ENCODE results near the gene GPLD1. TPM values are rescaled to one million over a fixed set of nuclear protein-coding genes. Genes with fewer than 3 reads are reported as not detected.

GPLD1 gene
- total and polyA plus RNA-seq, 2 donors = 1.6 to 4.8 TPM

- Histone ChIP-seq H3K4me3 (ENCODE audit: low read depth, low read length) (peak overlapping the region; percentile 73), H3K36me3 (ENCODE audit: insufficient read depth) (no peaks in the 10 kb centered on the region), H3K27ac (ENCODE audit: low read depth) (peak overlapping the region; percentile 69), H3K4me1 (ENCODE audit: insufficient read depth) (peaks cover 2% of the 10 kb centered on the region)
- no peak for DNase-seq (ENCODE audit: extremely low spot score)
- 15% methylated on average over 36 of the region's 36 CpGs for WGBS
These were observed 4.8 kb upstream of the GPLD1 start for GRCh38 chr6:24493945-24494820.

- Histone ChIP-seq H3K27ac (ENCODE audit: low read depth) (no peak overlapping the region), H3K4me3 (ENCODE audit: low read depth, low read length) (no peak overlapping the region), H3K4me1 (ENCODE audit: insufficient read depth) (peaks cover 2% of the 10 kb centered on the region), H3K36me3 (ENCODE audit: insufficient read depth) (no peaks in the 10 kb centered on the region)
- DNase-seq (ENCODE audit: extremely low spot score) = no peak
- WGBS = 74% methylated on average over 3 of the region's 3 CpGs
These were observed 3.1 kb upstream of the GPLD1 start for GRCh38 chr6:24492475-24492874.

GRCh38 chr6:24490948-24491347 is 1.6 kb upstream of the GPLD1 start:
- 95% methylated on average over 4 of the region's 4 CpGs for WGBS
- DNase-seq (ENCODE audit: extremely low spot score) = no peak
- Histone ChIP-seq H3K36me3 (ENCODE audit: insufficient read depth) (no peaks in the 10 kb centered on the region), H3K27ac (ENCODE audit: low read depth) (no peak overlapping the region), H3K4me1 (ENCODE audit: insufficient read depth) (peaks cover 2% of the 10 kb centered on the region), H3K4me3 (ENCODE audit: low read depth, low read length) (no peak overlapping the region)

- peak overlapping the region; percentile 18 for H3K27ac ChIP-seq (ENCODE audit: low read depth)
- DNase-seq (ENCODE audit: extremely low spot score) = no peak
- H3K4me3 ChIP-seq (ENCODE audit: low read depth, low read length) = no peak overlapping the region
- no peaks in the 10 kb centered on the region for H3K36me3 ChIP-seq (ENCODE audit: insufficient read depth)
- 79% methylated on average over 2 of the region's 2 CpGs for WGBS
- H3K4me1 ChIP-seq (ENCODE audit: insufficient read depth) = peaks cover 2% of the 10 kb centered on the region
These were observed 503 bp upstream of the GPLD1 start for GRCh38 chr6:24489881-24490280.

GRCh38 chr6:24486065-24486464 is 3.3 kb downstream of the GPLD1 start:
- no peaks in the 10 kb centered on the region for H3K36me3 ChIP-seq (ENCODE audit: insufficient read depth)
- no peak overlapping the region for H3K27ac ChIP-seq (ENCODE audit: low read depth)
- H3K4me1 ChIP-seq (ENCODE audit: insufficient read depth) = peaks cover 2% of the 10 kb centered on the region
- no peak for DNase-seq (ENCODE audit: extremely low spot score)
- H3K4me3 ChIP-seq (ENCODE audit: low read depth, low read length) = no peak overlapping the region
- 87% methylated on average over 4 of the region's 4 CpGs for WGBS

- no peak for DNase-seq (ENCODE audit: extremely low spot score)
- H3K4me3 ChIP-seq (ENCODE audit: low read depth, low read length) = no peak overlapping the region
- H3K4me1 ChIP-seq (ENCODE audit: insufficient read depth) = no peaks in the 10 kb centered on the region
- H3K36me3 ChIP-seq (ENCODE audit: insufficient read depth) = no peaks in the 10 kb centered on the region
- WGBS = 89% methylated on average over 7 of the region's 7 CpGs
- H3K27ac ChIP-seq (ENCODE audit: low read depth) = no peak overlapping the region
These were observed 4.6 kb downstream of the GPLD1 start for GRCh38 chr6:24484657-24485323.

GRCh38 chr6:24481449-24481848 is 7.9 kb downstream of the GPLD1 start:
- H3K4me1 ChIP-seq (ENCODE audit: insufficient read depth) = no peaks in the 10 kb centered on the region
- WGBS = 83% methylated on average over 5 of the region's 5 CpGs
- no peak overlapping the region for H3K4me3 ChIP-seq (ENCODE audit: low read depth, low read length)
- no peaks in the 10 kb centered on the region for H3K36me3 ChIP-seq (ENCODE audit: insufficient read depth)
- DNase-seq (ENCODE audit: extremely low spot score) = no peak
- H3K27ac ChIP-seq (ENCODE audit: low read depth) = no peak overlapping the region

GRCh38 chr6:24480705-24481104 is 8.7 kb downstream of the GPLD1 start:
- H3K27ac ChIP-seq (ENCODE audit: low read depth) = no peak overlapping the region
- DNase-seq (ENCODE audit: extremely low spot score) = no peak
- WGBS = 91% methylated on average over 9 of the region's 9 CpGs
- no peak overlapping the region for H3K4me3 ChIP-seq (ENCODE audit: low read depth, low read length)
- no peaks in the 10 kb centered on the region for H3K4me1 ChIP-seq (ENCODE audit: insufficient read depth)
- H3K36me3 ChIP-seq (ENCODE audit: insufficient read depth) = no peaks in the 10 kb centered on the region

GRCh38 chr6:24478903-24479302 is 10.5 kb downstream of the GPLD1 start:
- no peak for DNase-seq (ENCODE audit: extremely low spot score)
- Histone ChIP-seq H3K4me1 (ENCODE audit: insufficient read depth) (no peaks in the 10 kb centered on the region), H3K27ac (ENCODE audit: low read depth) (no peak overlapping the region), H3K36me3 (ENCODE audit: insufficient read depth) (no peaks in the 10 kb centered on the region), H3K4me3 (ENCODE audit: low read depth, low read length) (no peak overlapping the region)
- 60% methylated on average over 4 of the region's 4 CpGs for WGBS

GRCh38 chr6:24477070-24477469 is 12.3 kb downstream of the GPLD1 start:
- no peaks in the 10 kb centered on the region for H3K4me1 ChIP-seq (ENCODE audit: insufficient read depth)
- no peak overlapping the region for H3K27ac ChIP-seq (ENCODE audit: low read depth)
- 91% methylated on average over 1 of the region's 1 CpG for WGBS
- no peak overlapping the region for H3K4me3 ChIP-seq (ENCODE audit: low read depth, low read length)
- DNase-seq (ENCODE audit: extremely low spot score) = no peak
- no peaks in the 10 kb centered on the region for H3K36me3 ChIP-seq (ENCODE audit: insufficient read depth)

- DNase-seq (ENCODE audit: extremely low spot score) = no peak
- H3K4me3 ChIP-seq (ENCODE audit: low read depth, low read length) = no peak overlapping the region
- H3K36me3 ChIP-seq (ENCODE audit: insufficient read depth) = no peaks in the 10 kb centered on the region
- H3K27ac ChIP-seq (ENCODE audit: low read depth) = no peak overlapping the region
- no peaks in the 10 kb centered on the region for H3K4me1 ChIP-seq (ENCODE audit: insufficient read depth)
- 89% methylated on average over 6 of the region's 6 CpGs for WGBS
These were observed 12.7 kb downstream of the GPLD1 start for GRCh38 chr6:24476631-24477030.

- H3K4me3 ChIP-seq (ENCODE audit: low read depth, low read length) = no peak overlapping the region
- H3K36me3 ChIP-seq (ENCODE audit: insufficient read depth) = no peaks in the 10 kb centered on the region
- DNase-seq (ENCODE audit: extremely low spot score) = no peak
- no peaks in the 10 kb centered on the region for H3K4me1 ChIP-seq (ENCODE audit: insufficient read depth)
- H3K27ac ChIP-seq (ENCODE audit: low read depth) = no peak overlapping the region
These were observed 17.2 kb downstream of the GPLD1 start for GRCh38 chr6:24472181-24472580.

- 90% methylated on average over 7 of the region's 7 CpGs for WGBS
- Histone ChIP-seq H3K4me3 (ENCODE audit: low read depth, low read length) (no peak overlapping the region), H3K27ac (ENCODE audit: low read depth) (no peak overlapping the region), H3K36me3 (ENCODE audit: insufficient read depth) (no peaks in the 10 kb centered on the region), H3K4me1 (ENCODE audit: insufficient read depth) (no peaks in the 10 kb centered on the region)
- no peak for DNase-seq (ENCODE audit: extremely low spot score)
These were observed 19.6 kb downstream of the GPLD1 start for GRCh38 chr6:24469811-24470210.

Data from urinary bladder (tissue), 4 donors.